HL-60/S4 treated with retinoic acid at 250 ng/mL for 4 days and 3 days (cell line): ENCODE data around the gene ZNF710.

ENCODE experiments used
- in situ Hi-C: fragments of 300-500 bp; cut with MboI; formaldehyde crosslinking; loops from 2 replicates; pipeline ENCODE4 v1.7.0; 2022; ENCODE audit warnings: low sequenced_read_pairs

The ZNF710 gene

DNA sequence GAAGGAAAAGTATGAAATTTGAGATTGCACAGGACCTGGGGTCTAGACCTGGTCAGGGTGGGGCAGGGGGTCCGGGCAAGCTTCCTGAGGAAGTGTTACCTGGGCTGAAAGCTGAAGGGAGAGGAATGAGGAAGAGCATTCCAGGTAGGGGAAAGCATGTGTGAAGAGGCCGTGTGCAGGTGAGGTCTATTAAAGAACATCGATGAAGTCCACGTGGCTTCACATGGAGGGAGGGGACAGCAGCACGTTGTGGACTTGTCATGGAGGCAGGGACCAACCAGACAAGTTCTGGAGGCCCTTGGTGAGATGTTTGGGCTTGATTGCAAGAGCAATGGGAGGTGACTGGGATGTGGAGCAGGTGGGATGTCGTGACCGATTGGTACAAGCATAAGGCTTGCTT lies 54.1 kb downstream of the ZNF710 start:
- in situ Hi-C loops = no loop called here

DNA sequence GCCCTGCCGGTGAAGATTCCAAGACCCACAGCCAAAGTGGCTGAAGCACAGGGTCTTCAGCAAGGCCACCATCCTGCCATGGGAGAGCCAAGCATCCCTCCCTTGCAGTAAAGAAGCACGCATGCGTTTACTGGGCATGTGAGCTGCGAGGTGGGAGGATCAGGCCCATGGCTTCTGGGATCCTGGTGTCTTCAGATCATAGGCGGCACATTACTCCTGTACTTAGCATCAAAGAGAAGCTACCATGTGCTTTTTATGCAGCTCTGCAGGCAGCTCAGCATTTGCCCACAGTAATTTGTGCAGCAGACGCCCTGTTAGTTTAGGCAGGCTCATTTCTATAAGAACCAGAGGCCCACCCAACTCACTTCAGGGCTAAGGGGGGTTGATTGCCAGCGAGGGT lies 55.4 kb downstream of the ZNF710 start:
- in situ Hi-C loops = no loop called here

DNA sequence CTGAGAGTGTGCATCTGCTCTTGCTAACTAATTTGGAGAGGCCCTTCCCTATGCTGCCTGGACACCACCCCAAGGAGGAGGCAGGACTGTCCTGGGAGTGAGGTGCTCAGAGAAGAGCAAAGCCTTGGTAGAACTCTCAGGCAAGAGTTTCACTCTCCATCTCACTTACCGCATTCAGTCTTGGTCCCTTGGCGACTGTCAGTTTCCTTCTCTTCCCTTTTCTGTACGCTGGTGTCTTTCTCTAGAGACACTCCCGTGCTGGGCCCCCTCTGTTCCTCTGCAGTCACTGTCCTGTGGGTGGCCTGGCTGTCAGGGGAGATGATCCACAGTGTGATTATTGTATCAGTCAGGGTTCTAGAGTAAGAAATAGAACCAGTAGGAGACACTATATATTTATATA lies 57.2 kb downstream of the ZNF710 start:
- in situ Hi-C loops = no loop called here

DNA sequence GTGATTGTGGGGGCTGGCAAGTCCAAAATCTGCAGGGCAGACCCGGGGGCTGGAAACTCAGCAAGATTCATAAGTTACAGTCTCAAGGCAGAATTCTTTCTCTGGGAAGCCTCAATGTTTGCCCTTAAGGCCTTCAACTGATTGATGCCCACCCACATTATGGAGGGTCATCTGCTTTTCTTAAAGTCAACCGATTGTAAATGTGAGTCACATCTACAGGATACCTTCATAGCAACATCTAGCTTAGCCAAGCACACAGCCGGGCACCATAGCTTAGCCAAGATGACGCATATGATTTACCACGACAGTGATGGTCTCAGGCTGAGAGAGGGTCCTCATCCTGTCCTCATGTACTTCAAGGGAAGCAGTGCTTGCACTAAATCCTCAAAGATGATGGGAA lies 57.7 kb downstream of the ZNF710 start:
- in situ Hi-C loops = no loop called here

DNA sequence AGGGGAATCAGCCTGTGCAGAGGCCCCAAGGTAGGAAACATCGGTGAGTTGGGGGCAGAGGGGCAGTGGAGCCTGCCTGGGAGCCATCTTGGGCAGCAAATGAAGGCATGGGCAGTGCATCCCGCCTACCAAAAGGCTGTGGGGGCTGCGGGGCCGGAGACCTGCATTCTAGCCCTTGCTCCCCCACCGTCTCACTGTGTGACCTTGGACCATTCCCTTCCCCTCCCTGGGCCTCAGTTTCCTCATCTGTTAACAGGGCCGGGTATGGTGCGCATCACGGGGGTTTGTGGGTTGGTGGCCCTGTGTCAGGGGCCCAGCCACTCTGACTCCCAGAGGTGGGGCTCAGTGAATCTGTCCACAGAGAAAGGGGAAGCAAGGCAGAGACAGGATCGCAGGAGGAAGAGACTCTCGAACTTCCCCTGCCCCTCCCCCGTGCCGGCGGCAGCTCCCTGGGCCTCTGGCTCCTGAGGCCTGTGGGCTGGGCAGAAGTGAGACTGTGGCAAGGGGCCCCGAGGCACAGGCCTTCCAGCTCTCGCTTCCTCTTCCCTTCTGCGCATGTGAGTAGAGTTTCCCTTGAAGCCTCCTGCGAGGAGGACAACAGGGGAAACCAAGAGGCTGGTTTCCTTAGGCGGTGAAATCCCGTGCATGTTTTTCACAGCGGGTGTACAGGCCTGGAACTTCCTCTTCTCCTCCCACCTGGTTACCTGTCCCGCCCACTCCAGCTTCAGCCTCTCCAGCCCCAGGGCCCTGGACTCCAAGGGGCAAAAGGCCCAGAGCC lies 58.3 kb downstream of the ZNF710 start:
- in situ Hi-C loops = no loop called here

DNA sequence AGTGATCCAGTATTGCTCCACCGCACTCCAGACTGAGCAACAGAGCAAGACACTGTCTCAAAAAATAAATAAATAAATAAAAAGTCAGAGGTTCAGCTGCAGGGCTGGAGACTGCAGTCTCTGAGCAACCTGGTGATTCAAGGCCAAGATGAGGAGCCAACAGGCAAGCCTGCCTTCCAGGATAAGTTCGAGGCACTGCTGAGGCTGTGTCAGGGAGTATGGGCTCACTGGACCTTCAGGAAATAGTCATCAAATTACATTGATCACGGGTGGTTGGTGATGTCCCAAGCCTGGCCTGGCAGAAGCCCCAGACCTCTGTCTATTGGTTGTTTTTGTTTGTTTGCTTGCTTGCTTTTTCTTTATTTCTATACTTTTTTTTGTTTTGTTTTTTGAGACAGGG lies 59.7 kb downstream of the ZNF710 start:
- in situ Hi-C loops = no loop called here

DNA sequence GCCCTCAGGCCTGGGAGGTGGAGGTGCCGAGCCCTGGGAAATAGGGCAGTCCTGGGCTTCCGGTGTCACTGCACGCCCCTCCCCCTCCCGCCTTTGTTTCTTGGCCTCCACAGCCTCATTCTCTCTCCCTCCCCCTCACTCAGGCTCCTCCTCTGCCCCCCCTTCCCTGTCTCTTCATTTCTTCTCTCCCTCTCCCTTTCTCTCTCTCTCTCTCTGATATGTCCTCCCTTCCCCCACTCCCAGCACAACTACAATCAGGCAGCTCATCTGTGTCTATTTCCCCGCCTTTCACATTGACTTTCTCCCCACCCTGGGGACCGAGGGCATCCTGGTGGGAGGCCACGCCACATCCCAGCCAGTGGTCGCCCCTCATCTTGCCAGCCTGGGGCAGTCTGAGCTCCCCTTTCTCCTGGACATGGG lies 60.9 kb downstream of the ZNF710 start:
- in situ Hi-C loops = no loop called here

DNA sequence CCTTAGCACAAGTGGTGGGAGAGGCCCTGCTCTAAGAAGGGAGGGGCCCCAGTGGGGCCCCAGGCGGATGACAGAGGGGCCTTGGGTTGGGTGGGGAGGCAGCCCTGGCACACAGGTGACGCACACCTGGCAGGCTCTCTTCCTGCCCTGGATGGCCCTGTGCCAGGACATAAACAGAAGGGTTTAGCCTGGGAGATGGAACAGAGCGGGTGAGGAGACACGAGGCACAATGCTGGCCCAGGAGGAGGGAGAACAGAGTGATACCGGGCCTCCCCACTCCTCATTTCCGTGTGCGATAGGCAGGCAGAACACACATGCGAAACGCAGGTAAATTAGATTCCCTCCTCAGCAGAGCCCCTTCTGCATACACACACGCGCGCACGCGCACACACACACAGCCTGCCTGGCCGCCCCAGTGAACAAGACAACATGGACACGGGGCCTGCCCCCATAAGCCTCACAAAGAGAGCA lies 61.4 kb downstream of the ZNF710 start:
- in situ Hi-C loops = no loop called here

DNA sequence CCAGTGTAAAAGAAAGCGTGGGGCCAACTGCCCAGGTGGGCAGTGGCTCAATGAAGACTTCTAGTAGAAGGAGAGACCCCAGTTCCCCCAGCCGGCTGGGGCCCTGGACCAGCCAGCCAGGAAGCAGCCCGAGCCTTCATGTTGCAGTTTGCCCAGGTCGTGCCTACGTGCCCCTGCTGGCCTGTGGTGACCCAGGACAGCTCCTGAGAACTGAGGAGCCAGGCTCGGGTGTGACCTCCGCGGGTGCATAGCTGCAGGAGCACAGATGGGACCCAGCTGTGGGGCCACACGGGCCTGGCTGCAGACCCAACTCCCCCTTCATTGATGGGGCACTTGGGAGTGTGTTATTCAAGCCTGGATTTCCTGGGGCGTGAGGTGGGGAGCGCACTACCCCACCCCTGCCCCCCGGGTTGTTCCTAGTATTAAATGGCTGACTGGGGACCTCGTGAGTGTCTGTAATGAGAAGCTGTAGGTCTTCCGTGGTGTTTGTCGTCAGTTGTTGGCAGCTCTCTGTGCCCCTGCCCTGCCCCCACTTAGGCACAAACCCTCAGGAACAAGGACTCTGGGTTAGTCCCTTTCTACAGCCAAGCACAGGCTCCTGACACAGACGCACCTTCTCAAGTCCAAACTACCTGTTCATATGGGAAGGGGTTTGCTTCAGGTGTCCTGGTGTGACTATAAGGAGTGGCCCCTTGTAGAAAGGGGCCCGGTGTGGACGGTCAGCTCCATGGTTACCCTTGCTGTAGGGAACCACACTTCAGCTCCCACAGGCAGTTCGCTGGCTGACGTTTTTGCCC lies 62.0 kb downstream of the ZNF710 start:
- in situ Hi-C loops = no loop called here

DNA sequence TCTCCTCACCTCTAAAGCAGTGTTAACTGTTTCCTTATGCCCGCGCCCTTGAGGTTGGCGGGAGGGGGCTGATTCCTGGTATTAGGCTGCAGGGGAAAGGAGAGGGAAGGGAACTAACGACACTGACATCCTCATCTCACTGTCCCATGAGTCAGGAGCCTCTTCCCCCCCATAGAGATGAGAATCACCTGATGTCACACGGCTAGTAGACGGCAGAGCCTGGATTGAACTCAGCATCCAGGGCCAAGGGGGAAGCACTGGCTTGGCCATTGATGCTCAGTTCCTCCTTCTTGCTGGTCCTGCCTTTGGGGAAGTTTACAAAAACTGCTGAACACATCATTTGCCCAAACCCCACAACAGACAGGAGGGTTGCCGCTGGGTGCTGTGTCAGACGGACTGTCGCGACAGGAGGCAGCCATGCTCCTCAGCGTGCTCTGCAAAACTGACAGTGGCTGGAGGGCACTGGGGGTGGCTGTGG lies 62.7 kb downstream of the ZNF710 start:
- in situ Hi-C loops = no loop called here

DNA sequence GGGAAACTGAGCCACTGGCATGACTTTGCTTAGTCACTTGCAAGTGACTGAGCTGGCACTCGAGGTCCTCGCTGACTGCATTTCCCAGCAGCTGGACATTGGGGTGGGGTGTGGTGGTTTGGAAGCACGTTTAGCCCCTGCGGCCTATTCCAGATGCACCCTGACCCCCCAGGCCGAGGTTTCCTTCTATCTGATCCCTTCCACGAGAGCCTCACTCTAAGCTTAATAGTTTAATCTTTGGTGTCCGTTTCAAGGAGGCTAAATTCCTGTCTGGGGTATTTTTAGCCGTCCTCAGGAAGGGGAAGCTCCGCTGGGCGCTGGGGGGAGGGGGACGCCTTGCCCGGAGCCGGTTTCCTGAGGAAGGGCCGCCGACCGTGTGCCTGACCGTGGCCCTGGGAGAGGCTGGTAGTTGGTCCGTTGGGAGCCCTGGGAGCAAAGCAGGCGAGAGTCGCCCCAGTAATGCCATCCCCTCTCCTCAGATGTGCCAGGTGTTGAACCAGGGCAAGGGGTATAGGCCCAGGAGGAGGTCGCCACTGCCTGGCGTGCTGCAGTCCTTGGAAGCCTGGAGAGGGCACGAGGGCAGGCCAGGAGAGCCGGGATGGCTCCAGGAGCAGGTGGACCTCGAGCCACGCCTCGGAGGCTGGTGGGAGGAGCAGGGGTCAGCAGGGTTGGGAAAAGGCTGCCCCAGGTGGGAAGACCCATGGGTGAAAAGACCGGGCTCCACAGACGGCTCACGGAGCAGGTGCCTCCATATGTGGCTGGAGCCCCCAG lies 64.0 kb downstream of the ZNF710 start:
- in situ Hi-C loops = no loop called here

DNA sequence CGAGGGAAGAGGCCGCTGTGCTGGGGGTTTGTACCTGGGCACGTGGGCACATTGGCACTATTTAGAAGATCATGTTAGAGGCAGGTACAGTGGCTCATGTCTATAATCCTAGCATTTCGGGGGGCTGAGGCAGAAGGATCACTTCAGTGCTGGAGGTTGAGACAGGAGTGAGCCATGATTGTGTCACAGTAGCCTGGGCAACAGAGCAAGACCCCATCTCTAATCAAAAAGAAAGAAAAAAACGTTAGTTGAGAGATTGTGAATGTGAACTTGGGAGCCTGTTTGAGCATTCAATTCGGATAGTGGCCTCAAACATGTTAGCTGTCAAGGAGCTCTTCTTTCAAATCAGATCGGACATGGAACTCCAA lies 64.5 kb downstream of the ZNF710 start:
- in situ Hi-C loops = no loop called here

DNA sequence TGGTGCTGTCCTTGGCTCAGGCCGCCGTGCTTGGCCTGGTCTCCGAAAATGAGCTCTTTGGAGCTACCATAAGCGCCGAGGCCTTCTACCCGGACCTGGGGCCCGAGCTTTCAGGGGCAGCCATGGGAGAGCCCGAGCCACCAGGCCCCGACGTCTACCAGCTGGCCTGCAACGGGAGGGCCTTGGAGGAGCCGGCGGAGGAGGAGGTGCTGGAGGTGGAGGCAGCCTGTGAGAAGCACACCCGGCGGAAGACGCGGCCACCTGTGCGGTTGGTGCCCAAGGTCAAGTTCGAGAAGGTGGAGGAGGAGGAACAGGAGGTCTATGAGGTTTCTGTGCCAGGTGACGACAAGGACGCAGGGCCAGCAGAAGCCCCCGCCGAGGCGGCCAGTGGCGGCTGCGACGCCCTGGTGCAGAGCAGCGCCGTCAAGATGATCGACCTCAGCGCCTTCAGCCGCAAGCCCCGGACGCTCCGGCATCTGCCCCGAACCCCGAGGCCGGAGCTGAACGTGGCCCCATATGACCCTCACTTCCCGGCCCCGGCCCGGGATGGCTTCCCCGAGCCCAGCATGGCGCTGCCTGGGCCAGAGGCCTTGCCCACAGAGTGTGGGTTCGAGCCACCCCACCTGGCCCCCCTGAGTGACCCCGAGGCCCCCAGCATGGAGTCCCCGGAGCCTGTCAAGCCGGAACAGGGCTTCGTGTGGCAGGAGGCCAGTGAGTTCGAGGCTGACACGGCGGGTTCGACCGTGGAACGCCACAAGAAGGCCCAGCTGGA lies 66.2 kb downstream of the ZNF710 start:
- in situ Hi-C loops = no loop called here

DNA sequence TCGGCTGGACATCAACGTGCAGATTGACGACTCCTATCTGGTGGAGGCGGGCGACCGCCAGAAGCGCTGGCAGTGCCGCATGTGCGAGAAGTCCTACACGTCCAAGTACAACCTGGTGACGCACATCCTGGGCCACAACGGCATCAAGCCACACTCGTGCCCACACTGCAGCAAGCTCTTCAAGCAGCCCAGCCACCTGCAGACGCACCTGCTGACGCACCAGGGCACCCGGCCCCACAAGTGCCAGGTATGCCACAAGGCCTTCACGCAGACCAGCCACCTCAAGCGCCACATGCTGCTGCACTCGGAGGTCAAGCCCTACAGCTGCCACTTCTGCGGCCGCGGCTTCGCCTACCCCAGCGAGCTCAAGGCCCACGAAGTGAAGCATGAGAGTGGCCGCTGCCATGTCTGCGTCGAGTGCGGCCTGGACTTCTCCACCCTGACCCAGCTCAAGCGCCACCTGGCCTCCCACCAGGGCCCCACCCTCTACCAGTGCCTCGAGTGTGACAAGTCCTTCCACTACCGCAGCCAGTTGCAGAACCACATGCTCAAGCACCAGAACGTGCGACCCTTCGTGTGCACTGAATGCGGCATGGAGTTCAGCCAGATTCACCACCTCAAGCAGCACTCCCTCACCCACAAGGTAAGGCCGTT lies 67.0 kb downstream of the ZNF710 start:
- in situ Hi-C loops = no loop called here

DNA sequence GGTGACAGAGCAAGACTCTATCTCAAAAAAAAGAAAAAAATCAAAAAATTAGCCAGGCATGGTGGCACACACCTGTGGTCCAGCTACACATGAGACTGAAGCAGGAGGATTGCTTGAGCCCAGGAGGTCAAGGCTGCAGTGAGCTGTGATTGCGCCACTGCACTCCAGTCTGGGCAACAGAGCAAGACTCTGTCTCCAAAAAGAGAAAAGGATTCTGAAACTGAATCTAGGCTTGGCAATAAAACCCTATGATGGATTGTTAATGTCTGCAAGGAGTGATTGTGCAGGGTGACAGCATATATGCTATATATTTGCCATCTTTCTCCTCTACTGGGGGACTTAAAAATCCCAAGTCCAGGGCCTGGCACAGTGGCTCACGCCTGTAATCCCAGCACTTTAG lies 69.5 kb downstream of the ZNF710 start:
- in situ Hi-C loops = loop anchor here (10.0 kb wide), 2 partner anchors 176 to 326 kb away; partner anchors contain the start of gene AP3S2

DNA sequence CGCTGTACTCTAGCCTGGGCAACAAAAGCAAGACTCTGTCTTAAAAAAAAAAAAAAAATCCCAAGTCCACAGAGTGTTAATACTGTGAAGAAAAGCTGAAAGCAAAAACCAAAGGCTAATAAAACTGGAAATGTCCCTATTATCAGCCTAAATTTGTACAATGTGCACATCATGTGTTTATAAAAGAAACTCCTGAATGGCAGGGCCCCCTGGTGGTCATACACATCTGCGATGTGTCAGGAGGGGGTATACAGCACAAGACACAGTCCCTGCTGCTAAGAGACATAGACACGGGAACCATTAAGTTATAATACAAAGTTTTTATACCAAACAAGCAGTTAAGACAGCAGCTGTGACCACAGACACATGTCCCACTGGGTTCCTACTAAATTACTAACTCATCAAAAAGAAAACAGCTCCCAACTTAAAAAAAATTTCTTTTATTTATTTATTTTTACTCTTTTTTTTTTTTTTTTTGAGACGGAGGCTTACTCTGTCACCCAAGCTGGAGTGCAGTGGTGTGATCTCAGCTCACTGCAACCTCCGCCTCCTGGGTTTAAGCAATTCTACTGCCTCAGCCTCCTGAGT lies 70.2 kb downstream of the ZNF710 start:
- in situ Hi-C loops = loop anchor here (10.0 kb wide), 2 partner anchors 177 to 327 kb away; partner anchors contain the start of gene AP3S2

DNA sequence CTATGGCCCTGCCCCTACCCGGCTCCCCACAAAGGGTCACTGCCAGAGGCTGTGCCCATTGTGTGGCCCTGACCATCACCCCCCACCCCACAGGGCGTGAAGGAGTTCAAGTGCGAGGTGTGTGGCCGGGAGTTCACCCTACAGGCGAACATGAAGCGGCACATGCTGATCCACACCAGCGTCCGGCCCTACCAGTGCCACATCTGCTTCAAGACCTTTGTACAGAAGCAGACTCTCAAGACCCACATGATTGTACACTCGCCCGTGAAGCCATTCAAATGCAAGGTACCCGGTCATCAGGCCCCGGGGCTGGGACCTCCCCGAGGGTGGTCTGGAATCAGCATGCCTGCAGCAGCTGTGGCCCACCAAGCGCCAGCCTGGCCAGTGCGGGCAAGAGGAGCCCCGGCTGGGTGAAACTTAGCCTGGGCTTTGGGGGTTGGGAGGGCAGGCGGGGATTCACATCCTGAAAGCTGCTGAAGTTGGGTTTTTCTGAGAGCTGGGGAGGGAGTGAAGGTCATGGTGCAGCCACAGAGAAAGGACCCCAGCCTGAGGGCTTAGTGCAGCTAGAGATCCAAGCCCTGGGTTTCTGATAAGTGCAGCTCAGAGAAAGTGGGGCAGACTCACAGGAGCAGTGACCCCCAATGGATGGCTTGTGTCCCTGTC lies 72.0 kb downstream of the ZNF710 start:
- in situ Hi-C loops = loop anchor here (10.0 kb wide), 2 partner anchors 178 to 328 kb away; partner anchors contain the start of gene AP3S2

DNA sequence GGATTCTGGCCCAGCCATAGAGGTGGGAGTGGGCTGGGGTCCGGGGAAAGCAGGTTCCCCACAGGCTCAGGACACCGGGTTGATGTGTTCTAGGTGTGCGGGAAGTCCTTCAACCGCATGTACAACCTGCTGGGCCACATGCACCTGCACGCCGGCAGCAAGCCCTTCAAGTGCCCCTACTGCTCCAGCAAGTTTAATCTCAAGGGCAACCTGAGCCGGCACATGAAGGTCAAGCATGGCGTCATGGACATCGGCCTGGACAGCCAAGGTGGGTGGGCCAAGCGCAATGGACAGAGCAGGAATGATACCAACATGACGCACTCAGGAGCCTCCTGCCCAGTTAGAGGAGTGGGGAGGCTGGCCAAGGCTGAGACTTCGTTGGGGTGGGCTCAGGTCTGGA lies 72.9 kb downstream of the ZNF710 start:
- in situ Hi-C loops = loop anchor here (10.0 kb wide), 2 partner anchors 179 to 329 kb away; partner anchors contain the start of gene AP3S2

DNA sequence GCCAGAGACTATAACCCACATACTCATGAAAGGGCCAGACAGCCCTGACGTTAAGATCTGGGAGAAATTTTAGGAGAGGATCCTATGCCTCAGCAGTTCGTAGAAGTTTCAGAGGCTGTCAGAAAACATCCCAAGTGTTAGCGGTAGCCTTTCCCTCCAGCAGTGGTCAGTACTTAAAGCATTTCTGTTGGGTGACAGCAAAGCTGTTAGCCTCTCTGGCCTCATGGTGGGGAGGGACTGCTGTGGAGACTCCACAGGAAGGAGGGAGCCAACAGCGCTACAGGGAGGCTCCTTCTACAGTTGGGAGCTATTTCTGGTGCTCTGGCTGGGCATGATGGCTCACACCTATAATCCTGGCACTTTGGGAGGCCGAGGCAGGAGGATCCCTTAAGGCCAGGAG lies 73.8 kb downstream of the ZNF710 start:
- in situ Hi-C loops = loop anchor here (10.0 kb wide), 2 partner anchors 180 to 330 kb away; partner anchors contain the start of gene AP3S2
